HFFc6 (cell line): ENCODE data around the gene CCDC60. TPM values are rescaled to one million over a fixed set of nuclear protein-coding genes. Genes with fewer than 3 reads are reported as not detected.

Experiments
- DNase-seq: peaks from one replicate; pipeline ENCODE4 v3.0.0-alpha.2; 2018
- H3K27ac Mint-ChIP-seq: 2 replicates; pipeline ENCODE4 v1.8.0; 2020; ENCODE audit warnings: mild to moderate bottlenecking, mixed read lengths
- H3K27me3 Mint-ChIP-seq: 2 replicates; pipeline ENCODE4 v1.8.0; 2021; ENCODE audit warnings: mild to moderate bottlenecking, moderate library complexity, mixed read lengths; ENCODE audit not compliant: insufficient read depth
- H3K36me3 Mint-ChIP-seq: 2 replicates; pipeline ENCODE4 v1.8.0; 2021; ENCODE audit warnings: low read depth, mixed read lengths
- H3K4me1 Mint-ChIP-seq: 2 replicates; pipeline ENCODE4 v1.8.0; 2020; ENCODE audit warnings: low read depth, mixed read lengths
- H3K4me3 Mint-ChIP-seq: 2 replicates; pipeline ENCODE4 v1.8.0; 2020; ENCODE audit warnings: mild to moderate bottlenecking, moderate library complexity, mixed read lengths
- H3K9me3 Mint-ChIP-seq: 2 replicates; pipeline ENCODE4 v1.8.0; 2020; ENCODE audit warnings: mild to moderate bottlenecking, mixed read lengths
- CTCF ChIP-seq: fragments of 200-600 bp; sonication (generic); IDR thresholded peaks from 2 replicates; pipeline ENCODE4 v1.5.0; 2021; ENCODE audit warnings: antibody characterized with exemption, mild to moderate bottlenecking
- total RNA-seq, 6 experiments: library from RNA; stranded (reverse); fragmentation: NEBNext Ultra II Directional; extraction: Animal tissue kit (Norgen Biotek cat#: 25700); gene quantifications; 2 replicates in 1 of 6; 3 replicates in 5 of 6; pipeline ENCODE4 v1.2.3, GENCODE V29; 2021

The CCDC60 gene
- total RNA-seq, 6 experiments from 2014 or later, result not detected

GRCh38 chr12:119308708-119309456, 25.6 kb upstream of the CCDC60 start:
- peaks cover 4% of the 10 kb centered on the region; the same call in 1 of the 2 replicates for H3K36me3 Mint-ChIP-seq
- TF ChIP-seq CTCF, result no peak
- no peaks in the 10 kb centered on the region; the same call in 1 of the 2 replicates for H3K27me3 Mint-ChIP-seq
- H3K4me3 Mint-ChIP-seq, result no peak overlapping the region
- DNase-seq, result no peak
- peaks cover 61% of the 10 kb centered on the region for H3K9me3 Mint-ChIP-seq
- H3K4me1 Mint-ChIP-seq, result no peaks in the 10 kb centered on the region
- H3K27ac Mint-ChIP-seq, result no peak overlapping the region

DNA sequence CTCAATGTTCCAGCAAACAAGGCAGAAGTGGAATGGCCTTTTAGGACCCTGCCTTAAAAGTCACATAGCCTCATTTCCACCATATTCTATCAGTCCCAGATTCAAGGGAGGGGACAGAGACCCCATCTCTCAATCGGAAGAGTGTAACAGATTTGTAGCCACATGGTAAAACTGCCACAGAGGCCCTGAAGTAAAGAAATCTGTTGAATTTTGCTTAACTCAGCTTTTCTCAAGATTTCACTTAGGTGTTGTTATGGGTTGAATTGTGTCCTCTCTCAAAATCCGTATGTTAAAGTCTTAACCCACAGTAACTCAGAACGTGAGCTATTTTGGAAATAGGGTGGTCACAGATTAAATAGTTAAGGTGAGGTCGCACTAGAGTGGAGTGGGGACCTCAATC, 22.7 kb upstream of the CCDC60 start:
- no peak overlapping the region for H3K4me3 Mint-ChIP-seq
- H3K4me1 Mint-ChIP-seq, result no peaks in the 10 kb centered on the region
- no peak overlapping the region for H3K27ac Mint-ChIP-seq
- H3K9me3 Mint-ChIP-seq, result peaks cover 46% of the 10 kb centered on the region
- TF ChIP-seq CTCF, result no peak
- no peak for DNase-seq
- H3K36me3 Mint-ChIP-seq, result peaks cover 4% of the 10 kb centered on the region; the same call in 1 of the 2 replicates
- no peaks in the 10 kb centered on the region for H3K27me3 Mint-ChIP-seq

GRCh38 chr12:119312904-119313303, 21.6 kb upstream of the CCDC60 start:
- Mint-ChIP-seq H3K27me3 (no peaks in the 10 kb centered on the region), H3K4me3 (no peak overlapping the region), H3K9me3 (peaks cover 37% of the 10 kb centered on the region), H3K27ac (no peak overlapping the region), H3K4me1 (no peaks in the 10 kb centered on the region), H3K36me3 (peaks cover 4% of the 10 kb centered on the region; the same call in 1 of the 2 replicates)
- DNase-seq, result no peak
- TF ChIP-seq CTCF, result no peak

- Mint-ChIP-seq H3K27ac (no peak overlapping the region), H3K27me3 (no peaks in the 10 kb centered on the region), H3K4me1 (no peaks in the 10 kb centered on the region), H3K9me3 (peaks cover 34% of the 10 kb centered on the region), H3K36me3 (no peaks in the 10 kb centered on the region), H3K4me3 (no peak overlapping the region)
- no peak for DNase-seq
- TF ChIP-seq CTCF, result no peak
Measured at GRCh38 chr12:119314290-119314689, 20.2 kb upstream of the CCDC60 start.

GRCh38 chr12:119319638-119320037, 14.9 kb upstream of the CCDC60 start:
- Mint-ChIP-seq H3K27ac (no peak overlapping the region), H3K4me3 (no peak overlapping the region), H3K9me3 (peaks cover 33% of the 10 kb centered on the region), H3K27me3 (no peaks in the 10 kb centered on the region; the same call in 1 of the 2 replicates), H3K36me3 (peaks cover 4% of the 10 kb centered on the region; the same call in 1 of the 2 replicates), H3K4me1 (no peaks in the 10 kb centered on the region)
- no peak for TF ChIP-seq CTCF
- no peak for DNase-seq
